Fibroblast of lung (primary cell): Measurements from ENCODE around the gene APOBEC3B. TPM values are rescaled to one million over a fixed set of nuclear protein-coding genes. Genes with fewer than 3 reads are reported as not detected.
"Not testable (repeated sequence)": the region's sequence is repeated elsewhere in the genome, so short reads cannot be mapped to it uniquely, and the experiment has no call there.

ENCODE experiments used
- DNase-seq, 2 donors: peaks; one replicate each; pipeline versions ENCODE4 v3.0.0 to v3.0.0-alpha.2; 2010; ENCODE audit warnings: low read depth in 2 of 2
- H2AFZ ChIP-seq: 2 replicates; pipeline ENCODE4 v1.5.1; 2012; ENCODE audit warnings: low read length, control low read depth, inconsistent platforms
- H3K27ac ChIP-seq: 2 replicates; pipeline ENCODE4 v1.5.1; 2011; ENCODE audit warnings: low read length, control low read depth; ENCODE audit not compliant: insufficient read depth
- H3K27me3 ChIP-seq: 2 replicates; pipeline ENCODE4 v1.5.1; 2011; ENCODE audit warnings: mild to moderate bottlenecking, low read length; ENCODE audit not compliant: control insufficient read depth, insufficient read depth
- H3K36me3 ChIP-seq: 2 replicates; pipeline ENCODE4 v1.5.1; 2011; ENCODE audit warnings: low read length; ENCODE audit not compliant: control insufficient read depth, insufficient read depth
- H3K4me1 ChIP-seq: 2 replicates; pipeline ENCODE4 v1.5.1; 2011; ENCODE audit warnings: low read length; ENCODE audit not compliant: control insufficient read depth, insufficient read depth; ENCODE audit errors: extremely low read depth
- H3K4me2 ChIP-seq: 2 replicates; pipeline ENCODE4 v1.5.1; 2011; ENCODE audit warnings: low read length, control low read depth; ENCODE audit not compliant: insufficient read depth; ENCODE audit errors: extremely low read depth
- H3K4me3 ChIP-seq, 4 experiments: fragments of 200-600 bp in 1 of 4; sonication (generic) in 1 of 4; replicated peaks in 1 of 4; 2 replicates each; pipeline ENCODE4 v1.5.1; 2011 to 2016; ENCODE audit warnings: low read length in 4 of 4, low read depth in 3 of 4, mild to moderate bottlenecking in 3 of 4, control low read depth in 2 of 4, inconsistent platforms in 1 of 4, mixed read lengths in 1 of 4; ENCODE audit not compliant: insufficient read depth in 1 of 4; ENCODE audit errors: control extremely low read depth in 1 of 4
- H3K79me2 ChIP-seq: 2 replicates; pipeline ENCODE4 v1.5.1; 2012; ENCODE audit warnings: mild to moderate bottlenecking, low read length, inconsistent platforms; ENCODE audit not compliant: control insufficient read depth, insufficient read depth
- H3K9ac ChIP-seq: 2 replicates; pipeline ENCODE4 v1.5.1; 2011; ENCODE audit warnings: mild to moderate bottlenecking, low read length, control low read depth; ENCODE audit not compliant: insufficient read depth
- H3K9me3 ChIP-seq: 2 replicates; pipeline ENCODE4 v1.5.1; 2012; ENCODE audit warnings: low read depth, low read length; ENCODE audit not compliant: control insufficient read depth, insufficient read depth
- H4K20me1 ChIP-seq: 2 replicates; pipeline ENCODE4 v1.5.1; 2011; ENCODE audit warnings: low read length; ENCODE audit not compliant: control insufficient read depth, insufficient read depth; ENCODE audit errors: extremely low read depth
- CTCF ChIP-seq, 2 donors: IDR thresholded peaks in 1 of 2; conservative IDR thresholded peaks in 1 of 2; 1 replicate in 1 of 2; 2 replicates in 1 of 2; pipeline ENCODE4 v1.5.1; 2011 to 2012; ENCODE audit warnings: low read length in 2 of 2, control low read depth in 1 of 2, inconsistent platforms in 1 of 2, low read depth in 1 of 2, mild to moderate bottlenecking in 1 of 2
- EZH2 ChIP-seq: IDR thresholded peaks from 2 replicates; pipeline ENCODE4 v1.5.1; 2012; ENCODE audit warnings: low read length, control low read depth, mild to moderate bottlenecking; ENCODE audit errors: missing control alignments
- polyA plus RNA-seq, 2 donors: library from polyadenylated mRNA; depleted of rRNA in 1 of 2; stranded (reverse) in 1 of 2; unstranded in 1 of 2; fragments of >200 nt; gene quantifications; 2 replicates each; pipeline ENCODE4 v1.2.1, GENCODE V29; 2011 to 2012; ENCODE audit warnings: missing spikeins in 1 of 2
- total RNA-seq: library from RNA; depleted of rRNA; stranded (reverse); fragments of >200 nt; gene quantifications from 2 replicates; pipeline ENCODE4 v1.2.1, GENCODE V29; 2014

Gene APOBEC3B
- total and polyA plus RNA-seq, 2 donors (not counting 1 experiment from before 2014, with no cell fraction given): 2.3 to 10.3 TPM

GRCh38 chr22:39030705-39031104, 48.6 kb downstream of the APOBEC3B start:
- Histone ChIP-seq H4K20me1 (no peaks in the 10 kb centered on the region), H3K79me2 (no peaks in the 10 kb centered on the region), H3K4me2 (no peak overlapping the region), H3K9ac (no peak overlapping the region), H3K9me3 (no peaks in the 10 kb centered on the region), H3K36me3 (no peaks in the 10 kb centered on the region), H3K27me3 (no peaks in the 10 kb centered on the region), H3K27ac (no peak overlapping the region), H3K4me3 (no peak overlapping the region), H3K4me1 (no peaks in the 10 kb centered on the region), H2AFZ (no peak overlapping the region)
- DNase-seq: no peak
- TF ChIP-seq CTCF (conservative IDR thresholded peaks at IDR 0.05 in 1 of 2, IDR thresholded peaks at IDR 0.05 in 1 of 2; ENCODE audit: low read depth in 1 of 2, low read length in 2 of 2): no peak
- TF ChIP-seq EZH2: no peak

- H3K9ac ChIP-seq, H3K9me3 ChIP-seq, H3K79me2 ChIP-seq, H3K4me1 ChIP-seq, H4K20me1 ChIP-seq, H3K4me2 ChIP-seq, H3K27ac ChIP-seq, H3K4me3 ChIP-seq, DNase-seq, H3K27me3 ChIP-seq, H2AFZ ChIP-seq, H3K36me3 ChIP-seq: not testable (repeated sequence)
Observed at GRCh38 chr22:39031434-39032295, 49.5 kb downstream of the APOBEC3B start.

- H3K36me3 ChIP-seq, H3K4me1 ChIP-seq, H4K20me1 ChIP-seq, H3K27ac ChIP-seq, H3K4me2 ChIP-seq, H3K79me2 ChIP-seq, H3K27me3 ChIP-seq, DNase-seq, H2AFZ ChIP-seq, H3K4me3 ChIP-seq, H3K9me3 ChIP-seq, H3K9ac ChIP-seq: not testable (repeated sequence)
Observed at GRCh38 chr22:39037071-39037470, 54.9 kb downstream of the APOBEC3B start.
